Stomach (tissue), 9 donors: ENCODE data around the gene AIFM3. TPM values are rescaled to one million over a fixed set of nuclear protein-coding genes. Genes with fewer than 3 reads are reported as not detected.
A peak's percentile ranks its signal among the peaks of the same experiment; 100 is the strongest.

Experiments
- DNase-seq, 2 donors: peaks; one replicate each; pipeline versions ENCODE4 v3.0.0 to v3.0.0-alpha.2; 2013 to 2019
- H3K27ac ChIP-seq, 5 donors: fragments of 200-600 bp in 4 of 5; sonication (generic) in 4 of 5; one replicate each; pipeline ENCODE4 v1.5.1; 2013 to 2019; ENCODE audit warnings: mild to moderate bottlenecking in 1 of 5, moderate library complexity in 1 of 5
- H3K27me3 ChIP-seq, 3 donors: fragments of 200-600 bp; sonication (generic); one replicate each; pipeline ENCODE4 v1.5.1; 2017 to 2019; ENCODE audit warnings: mixed run types in 1 of 3
- H3K36me3 ChIP-seq, 4 donors: fragments of 200-600 bp; sonication (generic); 1 replicate in 3 of 4; 2 replicates in 1 of 4; pipeline ENCODE4 v1.5.1; 2016 to 2019
- H3K4me1 ChIP-seq, 4 donors: fragments of 200-600 bp; sonication (generic); one replicate each; pipeline ENCODE4 v1.5.1; 2016 to 2019
- H3K4me3 ChIP-seq, 4 donors: fragments of 200-600 bp; sonication (generic) in 3 of 4; one replicate each; pipeline ENCODE4 v1.5.1; 2016 to 2019; ENCODE audit warnings: mild to moderate bottlenecking in 1 of 4
- H3K9me3 ChIP-seq, 4 donors: fragments of 200-600 bp; sonication (generic); one replicate each; pipeline ENCODE4 v1.5.1; 2016 to 2019
- EP300 ChIP-seq: sonication (generic); formaldehyde crosslinking; IDR thresholded peaks from one replicate; pipeline ENCODE4 v1.6.1; 2017; ENCODE audit warnings: antibody characterized with exemption
- POLR2A ChIP-seq, 4 donors: fragments of 450-650 bp; IDR thresholded peaks; one replicate each; pipeline ENCODE4 v1.6.1; 2016; ENCODE audit warnings: antibody characterized with exemption in 4 of 4, control low read depth in 2 of 4, mild to moderate bottlenecking in 1 of 4, moderate library complexity in 1 of 4
- POLR2AphosphoS5 ChIP-seq, 3 donors: sonication (generic); formaldehyde crosslinking; IDR thresholded peaks; one replicate each; pipeline ENCODE4 v1.6.1; 2016; ENCODE audit warnings: antibody characterized with exemption in 3 of 3
- WGBS, 5 donors: extraction: QIAGEN DNeasy Blood & Tissue Kit in 3 of 5; methylation state at CpG; one replicate each; pipeline versions ENCODE4 v1.1.5 to v1.1.7; 2013 to 2018; 5-methylcytosine and 5-hydroxymethylcytosine counted together
- intact Hi-C: fragments of 100-400 bp; cut with DNase I; formaldehyde crosslinking; loops from one replicate; pipeline ENCODE4 v1.15.1; 2023; ENCODE audit warnings: low total_unique reads
- polyA plus RNA-seq, 3 donors: library from polyadenylated mRNA; stranded (reverse); fragments of 200-250 nt; gene quantifications; one replicate each; pipeline ENCODE4 v1.2.3, GENCODE V29; 2013
- total RNA-seq, 5 donors: library from RNA; depleted of rRNA; stranded (reverse); fragments of >200 nt; gene quantifications; one replicate each; pipeline versions ENCODE4 v1.1.0 to v1.2.3, GENCODE V29; 2014 to 2016
- TF ChIP-seq, protein P1 (sequence below), 7 experiments: fragments of 450-650 bp in 4 of 7; fragments of 200-600 bp in 3 of 7; sonication (generic) in 3 of 7; IDR thresholded peaks; one replicate each; pipeline ENCODE4 v1.5.1; 2016 to 2019; ENCODE audit warnings: antibody characterized with exemption in 7 of 7, control low read depth in 2 of 7, mild to moderate bottlenecking in 1 of 7
- donor health status: healthy with polysubstance abuse.
- donor health status: Bipolar disorder and iron deficiency.
- donor health status: healthy.

AIFM3 gene
- total and polyA plus RNA-seq, 8 donors: 0.55 to 157 (median 2.1) TPM; not detected in 3

GRCh38 chr22:21012446-21013407, 45.7 kb downstream of the AIFM3 start:
- TF ChIP-seq EP300: no peak
- TF ChIP-seq POLR2A (IDR thresholded peaks at IDR 0.05): no peak
- TF ChIP-seq, protein P1, sequence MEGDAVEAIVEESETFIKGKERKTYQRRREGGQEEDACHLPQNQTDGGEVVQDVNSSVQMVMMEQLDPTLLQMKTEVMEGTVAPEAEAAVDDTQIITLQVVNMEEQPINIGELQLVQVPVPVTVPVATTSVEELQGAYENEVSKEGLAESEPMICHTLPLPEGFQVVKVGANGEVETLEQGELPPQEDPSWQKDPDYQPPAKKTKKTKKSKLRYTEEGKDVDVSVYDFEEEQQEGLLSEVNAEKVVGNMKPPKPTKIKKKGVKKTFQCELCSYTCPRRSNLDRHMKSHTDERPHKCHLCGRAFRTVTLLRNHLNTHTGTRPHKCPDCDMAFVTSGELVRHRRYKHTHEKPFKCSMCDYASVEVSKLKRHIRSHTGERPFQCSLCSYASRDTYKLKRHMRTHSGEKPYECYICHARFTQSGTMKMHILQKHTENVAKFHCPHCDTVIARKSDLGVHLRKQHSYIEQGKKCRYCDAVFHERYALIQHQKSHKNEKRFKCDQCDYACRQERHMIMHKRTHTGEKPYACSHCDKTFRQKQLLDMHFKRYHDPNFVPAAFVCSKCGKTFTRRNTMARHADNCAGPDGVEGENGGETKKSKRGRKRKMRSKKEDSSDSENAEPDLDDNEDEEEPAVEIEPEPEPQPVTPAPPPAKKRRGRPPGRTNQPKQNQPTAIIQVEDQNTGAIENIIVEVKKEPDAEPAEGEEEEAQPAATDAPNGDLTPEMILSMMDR (IDR thresholded peaks at IDR 0.05): no peak
- TF ChIP-seq POLR2AphosphoS5 (IDR thresholded peaks at IDR 0.05): no peak
- WGBS, 5 donors: 71 to 81% (median 78%) methylated on average over 12 to 14 of the region's 14 CpGs
- intact Hi-C loops: no loop called here
- DNase-seq: no peak
- no peaks in the 10 kb centered on the region for H3K9me3 ChIP-seq
- H3K4me3 ChIP-seq: no peak overlapping the region
- H3K4me1 ChIP-seq: peaks cover 15 to 29% (median 28%) of the 10 kb centered on the region in 4 donors
- peak overlapping the region in 2 of 5 donors; percentile 29 to 81 for H3K27ac ChIP-seq
- no peaks in the 10 kb centered on the region for H3K27me3 ChIP-seq
- H3K36me3 ChIP-seq: peaks cover 0 to 7% (median 0%) of the 10 kb centered on the region in 4 donors

DNA sequence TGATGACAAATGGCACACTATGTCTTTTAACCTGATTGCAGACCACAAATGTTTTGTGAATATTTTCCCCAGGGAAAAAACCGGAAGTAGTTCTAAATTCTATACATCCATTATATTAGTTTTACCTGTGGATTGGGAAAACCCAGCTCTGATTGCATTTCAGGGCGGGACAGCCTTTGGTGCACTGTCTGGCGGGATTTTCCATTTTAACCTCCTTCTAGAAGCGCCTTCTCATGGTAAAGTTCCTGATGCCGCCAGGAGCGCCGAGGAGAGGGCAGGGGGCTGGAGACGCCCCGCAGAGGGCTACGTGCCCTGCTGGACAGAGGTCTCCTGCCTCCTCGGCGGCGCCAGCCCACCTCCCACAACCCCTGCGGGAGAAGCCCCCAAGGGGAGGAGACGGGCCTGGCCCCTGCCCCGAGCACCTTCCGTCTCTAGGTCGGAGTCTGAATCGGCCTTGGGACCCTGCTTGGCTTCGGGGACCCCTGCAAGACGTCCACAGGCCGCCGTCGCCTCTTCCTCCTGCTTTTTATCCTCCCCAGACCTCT, 46.7 kb downstream of the AIFM3 start:
- intact Hi-C loops: no loop called here
- H3K4me1 ChIP-seq: peaks cover 15 to 29% (median 28%) of the 10 kb centered on the region in 4 donors
- DNase-seq: no peak
- H3K27me3 ChIP-seq: no peaks in the 10 kb centered on the region
- peak overlapping the region; percentile 48 to 60 (median 54) for H3K4me3 ChIP-seq
- WGBS, 5 donors: 5 to 14% (median 10%) methylated on average over 23 to 24 of the region's 24 CpGs
- no peaks in the 10 kb centered on the region for H3K9me3 ChIP-seq
- peaks cover 0 to 2% (median 0%) of the 10 kb centered on the region in 4 donors for H3K36me3 ChIP-seq
- TF ChIP-seq POLR2A (IDR thresholded peaks at IDR 0.05): no peak
- TF ChIP-seq, protein P1 (IDR thresholded peaks at IDR 0.05): no peak
- TF ChIP-seq POLR2AphosphoS5 (IDR thresholded peaks at IDR 0.05): no peak
- no peak for TF ChIP-seq EP300
- peak overlapping the region; percentile 45 to 84 (median 77) for H3K27ac ChIP-seq

DNA sequence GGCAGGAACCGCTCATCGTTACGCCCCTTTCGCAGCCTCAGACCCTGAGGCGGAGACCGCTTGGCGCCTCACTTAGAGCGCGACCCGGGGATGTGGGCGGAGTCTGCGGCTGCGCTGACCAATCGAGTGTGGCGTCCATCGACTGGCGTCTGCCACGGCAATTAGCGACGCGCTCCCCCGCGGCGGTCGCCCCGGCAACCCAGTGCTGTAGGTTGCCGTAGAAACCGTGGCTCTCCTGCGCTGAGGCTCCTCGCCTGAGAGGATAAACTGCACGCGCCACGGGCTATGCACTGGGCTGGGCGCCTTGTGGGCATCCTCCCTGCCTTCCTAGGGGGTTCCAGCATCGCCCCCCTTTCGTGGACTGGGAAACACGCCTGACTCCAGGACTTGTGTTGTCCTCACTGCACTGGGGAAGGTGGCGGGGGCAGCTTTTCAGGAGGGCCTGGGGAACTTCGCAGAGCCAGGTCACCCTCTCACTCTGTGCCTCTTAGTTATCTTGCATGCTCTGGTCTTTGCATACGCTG, 47.2 kb downstream of the AIFM3 start:
- intact Hi-C loops: no loop called here
- H3K4me3 ChIP-seq: peak overlapping the region; percentile 48 to 60 (median 54)
- H3K36me3 ChIP-seq: no peaks in the 10 kb centered on the region
- peak; percentile 83 to 97 for DNase-seq
- 1 to 3% (median 1%) methylated on average over 25 to 40 of the region's 40 CpGs for WGBS, 5 donors
- H3K9me3 ChIP-seq: no peaks in the 10 kb centered on the region
- peaks cover 15 to 29% (median 28%) of the 10 kb centered on the region in 4 donors for H3K4me1 ChIP-seq
- H3K27ac ChIP-seq: peak overlapping the region; percentile 45 to 84 (median 77)
- no peak for TF ChIP-seq EP300
- peak in 1 of 3 donors; percentile 52 for TF ChIP-seq POLR2AphosphoS5 (IDR thresholded peaks at IDR 0.05)
- no peaks in the 10 kb centered on the region for H3K27me3 ChIP-seq

DNA sequence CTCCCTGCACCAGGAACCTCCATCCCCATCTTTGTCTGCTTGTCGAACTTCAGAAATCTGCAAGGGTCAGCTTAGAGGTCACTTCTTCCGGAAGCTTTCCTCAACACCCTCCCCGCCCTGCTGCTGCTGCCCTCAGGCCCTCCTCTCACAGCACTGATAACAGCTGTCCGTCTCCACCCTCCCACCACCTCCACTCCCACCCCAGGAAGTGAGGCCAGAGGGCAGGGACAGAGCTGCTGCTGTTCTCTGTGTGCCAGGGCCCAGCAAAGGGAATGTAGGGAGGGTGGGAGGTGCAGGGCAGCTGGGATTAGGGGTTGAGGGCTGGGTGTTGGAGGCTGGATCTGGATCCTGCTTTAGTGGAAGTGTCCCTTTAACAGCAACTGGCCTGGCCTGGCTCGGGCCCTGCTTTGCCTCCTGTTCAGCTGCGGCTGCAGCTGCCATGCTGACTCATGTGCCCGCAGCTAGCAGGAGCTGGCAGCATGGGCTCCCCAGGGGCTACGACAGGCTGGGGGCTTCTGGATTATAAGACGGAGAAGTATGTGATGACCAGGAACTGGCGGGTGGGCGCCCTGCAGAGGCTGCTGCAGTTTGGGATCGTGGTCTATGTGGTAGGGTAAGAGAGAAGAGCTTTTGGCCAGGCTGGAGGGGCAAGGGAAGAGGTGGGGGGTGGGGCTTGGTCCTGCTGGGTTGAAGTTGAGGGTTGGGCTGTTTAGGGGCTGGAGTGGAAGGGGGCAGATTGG, 47.8 kb downstream of the AIFM3 start, which contains the start of gene P2RX6:
Gene P2RX6 (plus strand): TSS at position 440 of the 740 bp plus-strand sequence. CDS start 10 bp downstream, at position 450.
- peak in 1 of 2 donors; percentile 76 for DNase-seq
- peak within 1 kb of the TSS; percentile 48 to 60 (median 54) for H3K4me3 ChIP-seq
- WGBS, 5 donors: 24 to 33% (median 28%) methylated on average over 12 of the region's 12 CpGs

More for the DNA sequence above, 47.8 kb downstream of the AIFM3 start, which contains the start of gene P2RX6:
- Histone ChIP-seq H3K27me3 (no peaks in the 10 kb centered on the region), H3K4me1 (peaks cover 15 to 29% (median 28%) of the 10 kb centered on the region in 4 donors), H3K27ac (peak within 1 kb of the TSS; percentile 45 to 84 (median 77)), H3K9me3 (no peaks in the 10 kb centered on the region), H3K36me3 (no peaks in the 10 kb centered on the region)
- TF ChIP-seq POLR2AphosphoS5 (IDR thresholded peaks at IDR 0.05) (no peak), EP300 (no peak), POLR2A (IDR thresholded peaks at IDR 0.05) (no peak)
- TF ChIP-seq, protein P1 (IDR thresholded peaks at IDR 0.05): no peak
- intact Hi-C loops: no loop called here
